ENCODE measurements around the gene SHMT2.

- TF ChIP-seq POLR2AphosphoS5 (IDR thresholded peaks at IDR 0.05) (no peak), CTCF (IDR thresholded peaks at IDR 0.05) (no peak), POLR2A (IDR thresholded peaks at IDR 0.05) (no peak)
These were observed 21.0 kb downstream of the SHMT2 start for GRCh38 chr12:57250541-57250940.

Measured in prostate gland (tissue), 2 donors.